GM18867 (cell line): ENCODE data around the gene MSI2.

ENCODE experiments used
- ATAC-seq: cut with Tn5 transposase; IDR thresholded peaks from one replicate; pipeline ENCODE4 v1.9.1; 2021; ENCODE audit warnings: mild to moderate bottlenecking, moderate library complexity; ENCODE audit not compliant: unreplicated experiment

The MSI2 gene

DNA sequence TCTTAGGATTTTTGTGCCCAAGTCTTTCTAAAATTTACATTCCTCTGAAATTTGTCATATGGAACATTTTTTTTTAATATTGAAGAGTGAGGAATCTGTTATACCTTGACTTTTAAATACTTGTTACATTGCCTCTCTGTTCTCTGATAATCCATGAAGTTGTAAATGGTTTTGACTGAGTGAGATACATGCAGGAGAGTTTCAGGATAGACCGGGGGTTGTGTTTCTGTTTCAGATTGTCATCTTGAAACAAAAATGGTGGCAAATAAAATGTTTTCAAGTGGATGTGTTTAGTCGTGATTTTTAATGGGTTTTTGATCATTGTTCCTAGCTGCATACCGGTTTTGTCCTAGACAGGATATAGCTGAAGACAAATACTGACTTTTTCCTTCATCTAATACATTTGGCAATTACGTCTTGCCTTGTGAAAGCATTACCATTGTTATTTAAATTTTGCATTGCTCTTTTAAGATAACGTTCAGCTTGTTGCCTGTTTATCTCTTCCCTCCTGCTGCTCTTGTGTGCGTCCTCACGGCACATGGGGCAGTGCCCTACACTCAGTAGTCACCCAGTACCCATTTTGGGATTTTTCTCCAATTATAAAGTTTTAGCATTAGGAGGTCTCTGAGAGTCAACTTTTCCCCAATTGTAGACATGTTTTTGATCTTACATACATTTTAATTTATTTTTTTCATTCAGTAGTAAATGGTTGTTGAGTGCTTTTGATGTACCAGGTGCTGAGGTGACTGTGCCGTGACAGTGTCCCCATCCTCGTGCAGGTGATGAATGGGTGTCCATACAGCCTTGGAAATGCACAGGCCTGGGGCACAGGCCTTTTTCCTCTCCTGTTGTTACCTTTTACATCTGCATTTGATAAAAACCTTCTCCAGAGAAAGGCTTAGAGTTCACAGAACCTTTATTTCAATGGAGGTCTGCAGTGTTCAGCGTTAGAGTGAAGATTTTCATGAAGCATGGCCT, 169.9 kb downstream of the MSI2 start:
- no peak for ATAC-seq

DNA sequence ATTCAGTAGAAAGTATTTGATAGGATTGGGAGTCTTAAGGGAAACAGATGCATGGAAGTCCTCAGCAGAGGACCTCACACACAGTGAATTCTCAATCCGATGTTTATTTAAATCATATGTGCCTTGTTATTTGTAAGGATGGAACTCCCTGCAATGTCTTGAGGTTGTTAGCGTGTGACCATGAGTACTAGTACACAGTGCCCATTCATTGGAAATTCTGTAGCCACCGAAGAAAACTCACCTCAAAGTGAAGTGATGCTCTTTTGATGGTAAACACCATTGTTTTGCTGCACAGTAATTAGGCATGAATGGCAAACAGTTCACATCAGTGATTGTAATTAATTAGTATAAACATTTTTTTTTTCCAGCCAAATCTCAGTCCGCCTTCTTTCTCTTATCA, 173.6 kb downstream of the MSI2 start:
- no peak for ATAC-seq

DNA sequence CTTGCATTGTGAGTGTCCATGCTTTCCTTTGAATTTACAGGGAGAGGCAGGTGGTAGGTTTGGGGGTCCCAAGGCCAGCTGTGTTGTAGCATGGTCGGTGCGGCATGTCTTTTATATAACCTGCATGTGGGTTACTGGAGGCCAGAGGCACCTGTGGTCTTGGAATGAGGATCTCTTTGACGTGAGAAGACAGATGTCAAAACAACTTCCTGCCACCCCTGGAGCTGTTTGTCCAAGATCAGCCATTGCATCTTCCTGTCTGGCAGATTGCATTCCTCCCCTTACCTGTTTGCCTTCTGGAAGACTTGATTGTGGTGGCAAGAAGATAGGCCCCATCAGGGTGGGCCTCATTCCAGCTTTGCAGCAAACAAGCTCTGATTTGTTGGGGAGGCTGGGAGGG, 175.1 kb downstream of the MSI2 start:
- no peak for ATAC-seq

GRCh38 chr17:57432507-57433277, 176.4 kb downstream of the MSI2 start:
- no peak for ATAC-seq

- no peak for ATAC-seq
Measured at GRCh38 chr17:57433452-57433851, 177.1 kb downstream of the MSI2 start.

DNA sequence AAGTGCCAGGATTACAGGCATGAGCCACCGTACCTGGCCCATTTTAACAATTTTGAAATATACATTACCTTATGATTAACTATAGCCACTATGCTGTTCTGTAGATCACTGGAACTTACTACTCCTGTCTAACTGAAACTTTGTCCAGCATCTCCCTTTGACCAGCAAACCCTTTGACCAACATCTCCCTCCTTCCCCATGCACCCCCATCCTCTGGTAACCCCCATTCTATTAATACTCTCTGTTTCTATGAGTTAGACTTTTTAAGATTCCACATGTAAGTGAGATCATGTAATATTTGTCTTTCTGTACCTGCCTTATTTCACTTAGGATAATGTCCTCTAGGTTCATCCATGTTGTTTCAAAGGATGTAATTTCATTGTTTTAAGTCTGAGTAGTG, 178.0 kb downstream of the MSI2 start:
- no peak for ATAC-seq

DNA sequence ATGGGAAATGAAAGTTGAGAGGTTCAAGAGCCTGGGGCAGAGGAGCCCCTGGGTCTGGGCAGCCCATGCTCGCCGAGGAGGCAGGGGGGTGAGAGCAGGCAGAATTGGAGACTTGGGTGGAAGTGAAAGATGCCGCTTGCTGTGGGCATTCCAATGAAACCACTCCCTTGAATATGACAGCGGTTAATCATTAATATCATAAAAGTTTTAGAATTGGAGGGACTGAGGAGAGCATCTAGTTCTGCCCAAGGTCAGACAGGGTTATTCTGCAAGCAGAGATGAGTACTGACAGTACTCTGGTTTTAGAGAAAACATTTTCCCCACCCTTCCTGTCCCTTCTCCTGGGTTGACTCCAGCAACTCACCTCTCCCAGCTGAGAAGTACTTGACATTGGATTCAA, 180.2 kb downstream of the MSI2 start:
- ATAC-seq, result no peak

DNA sequence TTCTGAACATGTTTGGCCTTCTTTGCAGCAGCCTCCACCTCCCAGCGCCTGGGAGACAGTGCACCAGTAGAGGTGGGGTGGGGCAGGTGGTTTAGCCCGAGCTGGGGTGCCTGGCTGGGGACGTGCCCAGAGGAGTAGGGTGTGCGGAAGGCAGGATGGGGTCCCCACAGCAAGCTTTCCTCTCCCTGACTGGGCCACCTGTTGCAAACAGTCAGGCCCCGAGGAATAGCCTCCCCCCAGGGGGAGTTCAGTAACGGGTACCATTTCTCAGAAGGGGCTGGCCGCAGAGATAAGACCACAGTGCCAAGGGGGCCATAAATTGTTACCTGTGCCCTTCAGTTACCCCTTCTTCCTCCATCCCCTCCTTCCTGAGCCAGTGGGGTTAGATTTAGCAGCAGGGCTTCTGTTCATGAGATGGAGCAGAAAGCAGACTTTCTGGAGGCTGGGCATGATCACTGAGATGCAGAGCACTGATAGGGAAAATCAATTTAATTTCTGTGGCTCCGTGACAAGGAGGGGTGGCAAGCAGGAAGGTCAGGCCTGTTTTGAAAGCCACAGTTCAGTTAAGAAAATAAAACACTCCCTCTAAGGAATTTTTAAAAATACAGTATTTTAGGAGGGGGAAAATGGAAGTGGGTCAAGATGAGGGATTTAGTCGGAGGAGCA, 181.9 kb downstream of the MSI2 start:
- ATAC-seq, result no peak

DNA sequence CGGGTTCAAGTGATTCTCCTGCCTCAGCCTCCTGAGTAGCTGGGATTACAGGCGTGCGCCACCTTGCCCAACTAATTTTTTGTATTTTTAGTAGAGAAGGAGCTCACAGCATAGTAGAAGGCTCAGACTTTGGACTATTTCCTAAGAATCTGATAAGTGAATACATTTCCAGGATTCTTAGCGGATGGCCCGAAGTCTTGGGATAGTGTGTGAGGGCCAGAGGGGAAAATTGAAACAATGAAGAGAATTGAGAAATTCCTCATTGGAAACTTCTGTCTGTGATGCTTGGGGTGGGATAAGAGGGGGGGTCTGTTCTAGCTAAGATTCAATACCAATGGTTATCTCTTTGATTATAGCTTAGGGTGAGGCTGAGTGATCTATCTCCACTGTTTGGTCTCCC, 183.3 kb downstream of the MSI2 start:
- ATAC-seq, result no peak

- no peak for ATAC-seq
Measured at GRCh38 chr17:57440522-57441269, 184.4 kb downstream of the MSI2 start.

- ATAC-seq, result no peak
Measured at GRCh38 chr17:57441270-57441600, 184.9 kb downstream of the MSI2 start.

DNA sequence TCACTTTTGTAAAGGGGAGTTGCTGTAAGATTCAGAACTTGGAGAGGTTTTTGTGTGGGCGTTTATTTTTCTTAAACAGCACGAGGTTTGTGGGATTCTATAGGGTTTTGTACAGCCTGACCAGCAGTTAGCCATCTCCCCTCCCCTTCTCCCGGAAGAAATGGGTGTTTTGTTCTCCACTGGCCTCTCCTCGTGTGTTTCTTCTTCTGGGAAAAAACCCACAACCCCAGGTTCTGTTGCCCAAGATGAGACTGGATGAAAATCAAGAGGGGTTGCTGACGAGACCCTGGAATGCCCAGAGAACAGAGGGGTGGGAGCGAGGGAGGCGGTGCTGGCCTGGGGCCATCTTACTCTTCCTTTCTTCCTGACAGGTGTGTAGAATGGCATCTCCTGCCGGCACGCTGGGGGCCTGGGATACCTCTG, 186.1 kb downstream of the MSI2 start:
- ATAC-seq, result no peak

GRCh38 chr17:57442914-57443571, 186.7 kb downstream of the MSI2 start:
- ATAC-seq, result no peak

GRCh38 chr17:57443781-57444180, 187.5 kb downstream of the MSI2 start:
- ATAC-seq, result no peak

- ATAC-seq, result no peak
Measured at GRCh38 chr17:57444682-57445450, 188.5 kb downstream of the MSI2 start.

DNA sequence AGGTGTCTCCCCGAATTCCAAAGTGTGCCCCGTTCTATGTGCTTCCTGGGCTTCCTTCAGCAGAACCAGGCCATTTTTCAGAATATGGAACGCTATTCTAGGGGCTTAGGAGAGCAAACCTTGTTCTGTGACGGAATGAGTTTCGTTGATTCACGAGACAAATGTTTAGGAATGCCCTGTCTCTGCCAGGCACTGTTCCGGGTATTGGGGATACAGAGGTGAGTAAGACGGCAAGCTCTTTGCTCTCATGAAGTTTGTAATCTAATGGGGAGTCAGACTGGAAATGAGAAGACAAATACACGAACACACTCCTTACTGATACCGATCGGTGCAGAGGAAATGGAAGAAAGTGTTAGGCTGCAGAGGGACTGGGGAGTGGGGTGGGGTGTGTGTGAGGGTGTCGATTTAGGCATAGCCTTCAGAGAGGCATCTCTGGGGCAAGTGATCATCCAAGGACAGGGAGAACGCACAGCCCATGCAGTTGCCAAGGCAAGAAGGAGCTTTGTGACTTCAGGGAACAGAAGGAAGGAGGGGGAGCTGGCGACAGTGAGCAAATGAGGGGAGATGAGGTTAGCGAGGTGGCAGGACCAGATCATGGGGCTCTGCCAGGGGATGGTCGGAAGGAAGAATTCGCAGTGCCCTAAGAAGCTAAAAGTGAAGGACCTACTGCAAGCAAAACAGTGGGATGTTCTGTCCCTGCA, 189.6 kb downstream of the MSI2 start:
- ATAC-seq, result no peak

- ATAC-seq, result no peak
Measured at GRCh38 chr17:57447357-57447989, 191.2 kb downstream of the MSI2 start.

- ATAC-seq, result no peak
Measured at GRCh38 chr17:57447990-57448758, 191.9 kb downstream of the MSI2 start.
